GM13977 (cell line): ENCODE data around the gene AUTS2.

ENCODE experiments used
- DNase-seq: peaks from one replicate; pipeline ENCODE4 v3.0.0; 2012; ENCODE audit warnings: low spot score
- in situ Hi-C: fragments of 300-500 bp; cut with MboI; formaldehyde crosslinking; loops from one replicate; pipeline ENCODE4 v1.12.0; 2022; ENCODE audit warnings: low sequenced_read_pairs, low pct_unique_long_range_greater_than_20kb, mixed read lengths, inconsistent platforms; ENCODE audit not compliant: unreplicated experiment
- TF ChIP-seq, protein P1 (sequence below): IDR thresholded peaks from 2 replicates; pipeline ENCODE4 v1.5.1; 2012; ENCODE audit warnings: mild to moderate bottlenecking, control low read depth; ENCODE audit not compliant: insufficient read depth; ENCODE audit errors: extremely low read depth, missing control alignments

Gene AUTS2

DNA sequence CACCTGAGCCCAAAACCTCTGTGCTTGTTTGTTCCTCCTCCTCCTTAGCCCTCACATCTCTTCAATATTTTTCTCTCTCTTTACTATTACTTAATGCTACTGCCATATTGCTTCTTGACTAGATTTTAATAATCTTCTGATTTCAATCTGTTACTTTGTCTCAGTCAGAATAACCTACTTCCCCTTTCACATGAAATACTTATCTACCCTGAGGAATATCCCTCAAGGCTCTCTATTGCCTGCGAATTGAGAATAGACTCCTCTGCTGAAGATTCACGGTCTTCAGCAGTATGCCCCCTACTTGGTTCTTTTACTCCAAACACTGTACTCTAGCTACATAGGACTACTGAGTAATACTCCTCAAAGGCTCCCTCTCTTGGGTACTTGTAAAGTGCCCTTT, 430.3 kb downstream of the AUTS2 start:
- TF ChIP-seq, protein P1, sequence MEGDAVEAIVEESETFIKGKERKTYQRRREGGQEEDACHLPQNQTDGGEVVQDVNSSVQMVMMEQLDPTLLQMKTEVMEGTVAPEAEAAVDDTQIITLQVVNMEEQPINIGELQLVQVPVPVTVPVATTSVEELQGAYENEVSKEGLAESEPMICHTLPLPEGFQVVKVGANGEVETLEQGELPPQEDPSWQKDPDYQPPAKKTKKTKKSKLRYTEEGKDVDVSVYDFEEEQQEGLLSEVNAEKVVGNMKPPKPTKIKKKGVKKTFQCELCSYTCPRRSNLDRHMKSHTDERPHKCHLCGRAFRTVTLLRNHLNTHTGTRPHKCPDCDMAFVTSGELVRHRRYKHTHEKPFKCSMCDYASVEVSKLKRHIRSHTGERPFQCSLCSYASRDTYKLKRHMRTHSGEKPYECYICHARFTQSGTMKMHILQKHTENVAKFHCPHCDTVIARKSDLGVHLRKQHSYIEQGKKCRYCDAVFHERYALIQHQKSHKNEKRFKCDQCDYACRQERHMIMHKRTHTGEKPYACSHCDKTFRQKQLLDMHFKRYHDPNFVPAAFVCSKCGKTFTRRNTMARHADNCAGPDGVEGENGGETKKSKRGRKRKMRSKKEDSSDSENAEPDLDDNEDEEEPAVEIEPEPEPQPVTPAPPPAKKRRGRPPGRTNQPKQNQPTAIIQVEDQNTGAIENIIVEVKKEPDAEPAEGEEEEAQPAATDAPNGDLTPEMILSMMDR = no peak
- no peak for DNase-seq
- in situ Hi-C loops = no loop called here

DNA sequence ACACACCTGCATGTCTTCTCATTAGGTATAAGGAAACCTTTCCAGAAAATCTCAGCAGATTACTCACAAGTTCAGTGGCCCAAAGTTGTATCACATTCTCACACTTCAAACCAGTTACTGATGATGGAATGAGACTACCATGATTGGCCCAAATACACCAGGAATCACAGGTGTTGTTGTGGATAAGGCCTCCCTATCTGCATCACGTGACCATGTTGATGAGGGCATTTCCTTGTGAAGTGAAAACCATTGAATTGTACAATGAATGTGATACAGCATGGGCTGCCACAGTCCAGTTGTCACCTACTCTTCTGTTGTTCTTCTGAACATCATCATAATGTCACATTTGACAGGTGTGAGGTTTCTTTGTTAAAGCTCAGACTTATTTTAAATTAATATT, 431.7 kb downstream of the AUTS2 start:
- in situ Hi-C loops = no loop called here
- TF ChIP-seq, protein P1 = no peak
- no peak for DNase-seq

DNA sequence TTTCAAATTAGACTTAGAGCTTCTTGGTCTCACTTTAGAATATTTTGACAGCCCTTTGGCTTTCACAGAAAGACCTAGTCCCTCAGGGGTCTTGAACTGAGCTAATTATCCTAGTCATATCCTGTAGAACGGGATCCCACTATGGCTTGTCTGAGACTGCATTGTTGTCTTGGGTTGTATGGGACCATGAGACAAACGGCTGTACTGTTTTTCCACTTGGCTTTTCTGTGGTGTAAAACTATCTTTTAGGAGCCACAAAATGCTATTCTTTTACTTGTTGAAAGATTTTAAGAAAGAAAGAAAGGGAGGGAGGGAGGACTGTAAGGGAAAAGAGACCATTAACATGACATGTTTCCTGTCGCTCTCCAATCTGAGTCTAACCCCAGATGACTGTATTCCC, 432.5 kb downstream of the AUTS2 start:
- TF ChIP-seq, protein P1 = no peak
- in situ Hi-C loops = no loop called here

DNA sequence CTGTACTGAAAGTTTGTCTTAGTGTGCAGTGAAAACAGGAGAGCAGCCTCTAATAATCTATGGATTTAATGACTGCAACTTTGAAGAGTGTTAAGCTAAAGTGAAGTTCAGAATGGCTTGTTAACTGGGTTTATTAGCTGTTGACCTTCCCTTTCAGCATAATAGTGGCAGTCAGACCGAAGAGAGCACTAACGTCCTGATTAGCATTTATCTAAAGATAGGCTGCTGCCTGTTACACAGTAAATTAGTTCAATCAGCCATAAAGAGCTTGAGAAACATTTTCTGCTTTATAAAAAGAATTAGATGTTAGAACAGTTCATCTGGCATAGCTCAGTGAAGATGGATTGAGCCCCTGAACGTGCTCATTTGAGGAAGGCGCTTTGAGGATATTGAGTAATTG, 433.0 kb downstream of the AUTS2 start:
- TF ChIP-seq, protein P1 = no peak
- in situ Hi-C loops = no loop called here
- DNase-seq = no peak

More for the DNA sequence above, 432.5 kb downstream of the AUTS2 start:
- DNase-seq = no peak

DNA sequence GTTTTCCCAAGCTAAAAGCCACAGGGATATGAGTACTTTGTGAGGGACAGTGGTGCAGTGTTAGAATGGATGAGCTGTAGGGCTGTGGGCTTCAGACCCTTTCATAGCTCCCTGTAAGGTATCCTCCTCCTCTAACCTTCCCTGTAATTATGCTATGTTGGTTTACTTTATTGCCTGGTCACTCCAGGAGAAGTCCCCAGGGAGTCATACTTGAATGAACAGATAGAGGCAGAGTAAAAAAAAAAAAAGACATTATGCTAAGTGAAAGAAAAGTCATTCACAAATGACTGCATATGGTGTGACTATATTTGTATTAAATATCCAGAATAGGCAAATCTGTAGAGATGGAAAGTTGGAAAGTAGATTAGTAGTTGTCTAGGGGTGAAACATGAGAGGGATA, 434.4 kb downstream of the AUTS2 start:
- DNase-seq = no peak
- in situ Hi-C loops = no loop called here
- TF ChIP-seq, protein P1 = no peak

DNA sequence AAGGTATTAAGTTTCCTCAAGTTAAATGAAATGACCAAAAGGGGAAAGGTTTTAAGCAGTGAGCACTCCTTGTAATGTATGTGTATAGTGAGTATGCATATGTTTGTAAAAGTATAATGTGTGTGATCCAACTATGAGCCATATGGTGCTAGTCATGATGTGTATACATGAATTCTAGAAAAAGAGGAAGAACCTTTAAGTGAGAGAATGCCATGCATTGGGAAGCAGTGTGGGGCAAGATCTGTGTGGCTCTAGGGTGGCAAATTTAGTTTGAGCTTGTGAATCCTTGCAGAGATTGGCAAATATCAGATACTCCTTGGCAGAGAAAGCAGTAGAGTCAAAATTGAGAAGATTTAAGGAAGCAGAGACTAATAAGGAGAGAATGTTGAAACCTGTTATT, 435.0 kb downstream of the AUTS2 start:
- in situ Hi-C loops = no loop called here

More for the DNA sequence above, 435.0 kb downstream of the AUTS2 start:
- TF ChIP-seq, protein P1 = no peak
- no peak for DNase-seq
